Activated CD4-positive, alpha-beta T cell treated with anti-CD3 and anti-CD28 coated beads, Interleukin-2, amount 50 U/mL, for 4 hours (primary cell): ENCODE data around the gene ALDH3A2.
"Not testable (repeated sequence)": the region's sequence is repeated elsewhere in the genome, so short reads cannot be mapped to it uniquely, and the experiment has no call there.

Experiments used
- DNase-seq, 2 experiments: peaks; one replicate each; pipeline ENCODE4 v3.0.0-alpha.2; 2020

ALDH3A2 gene

DNA sequence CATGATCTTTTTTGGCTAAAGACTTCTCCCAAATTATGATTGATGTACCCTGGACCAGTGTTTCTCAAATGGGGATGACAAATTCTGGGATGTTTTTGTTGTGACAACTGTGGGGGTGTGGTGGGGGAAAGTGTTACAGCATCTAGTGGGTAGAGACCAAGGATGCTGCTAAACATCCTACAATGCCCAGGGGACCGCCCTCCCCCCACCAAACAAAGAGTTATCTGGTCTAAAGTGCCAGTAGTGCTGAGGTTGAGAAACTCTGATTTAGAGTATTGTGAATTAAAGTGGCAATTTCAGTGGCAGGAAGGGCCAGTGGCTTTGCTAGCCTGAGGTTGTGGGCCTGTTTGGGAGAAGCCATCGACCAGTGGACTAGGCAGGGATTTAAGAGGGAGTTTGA is 34.6 kb downstream of the ALDH3A2 start:
- DNase-seq = no peak

DNA sequence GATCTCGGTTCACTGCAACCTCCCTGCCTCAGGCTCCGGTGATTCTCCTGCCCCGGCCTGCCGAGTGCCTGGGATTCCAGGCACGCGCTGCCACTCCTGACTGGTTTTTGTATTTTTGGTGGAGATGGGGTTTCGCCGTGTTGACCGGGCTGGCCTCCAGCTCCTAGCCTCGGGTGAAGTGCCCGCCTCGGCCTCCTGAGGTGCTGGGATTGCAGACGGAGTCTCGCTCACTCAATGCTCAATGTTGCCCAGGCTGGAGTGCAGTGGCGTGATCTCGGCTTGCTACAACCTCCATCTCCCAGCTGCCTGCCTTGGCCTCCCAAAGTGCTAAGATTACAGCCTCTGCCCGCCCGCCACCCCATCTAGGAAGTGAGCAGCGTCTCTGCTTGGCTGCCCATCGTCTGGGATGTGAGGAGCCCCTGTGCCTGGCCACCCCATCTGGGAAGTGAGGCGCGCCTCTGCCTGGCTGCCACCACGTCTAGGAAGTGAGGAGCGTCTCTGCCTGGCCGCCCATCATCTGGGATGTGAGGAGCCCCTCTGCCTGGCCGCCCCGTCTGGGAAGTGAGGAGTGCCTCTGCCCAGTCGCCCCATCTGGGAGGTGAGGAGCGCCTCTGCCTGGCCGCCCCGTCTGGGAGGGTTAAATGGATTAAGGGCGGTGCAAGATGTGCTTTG is 36.5 kb downstream of the ALDH3A2 start:
- DNase-seq = not testable (repeated sequence)

- no peak for DNase-seq
Observed at GRCh38 chr17:19686400-19687090, 38.0 kb downstream of the ALDH3A2 start.

DNA sequence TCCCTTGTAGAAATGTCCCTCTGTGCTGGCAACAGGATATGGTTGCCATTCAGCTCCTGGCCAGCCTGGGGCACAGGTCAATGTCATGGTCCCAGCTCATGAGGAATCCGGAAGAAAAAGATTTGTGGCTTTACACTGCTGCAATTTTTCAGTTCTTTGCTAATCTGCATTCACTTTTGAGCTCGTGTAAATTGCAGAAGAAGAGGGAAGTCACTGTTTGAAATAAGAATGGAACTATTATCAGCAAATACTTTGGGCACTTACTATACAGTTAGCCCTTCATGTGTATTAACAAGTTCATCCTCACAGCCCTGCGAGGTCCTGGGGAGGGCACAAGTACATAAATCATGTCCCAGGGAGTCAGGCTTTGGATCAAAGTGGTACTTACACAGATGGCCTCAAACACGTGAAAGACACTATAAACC is 53.7 kb downstream of the ALDH3A2 start:
- DNase-seq = no peak

GRCh38 chr17:19703106-19703827 is 54.7 kb downstream of the ALDH3A2 start:
- no peak for DNase-seq

- no peak for DNase-seq
Observed at GRCh38 chr17:19703828-19704613, 55.5 kb downstream of the ALDH3A2 start.

DNA sequence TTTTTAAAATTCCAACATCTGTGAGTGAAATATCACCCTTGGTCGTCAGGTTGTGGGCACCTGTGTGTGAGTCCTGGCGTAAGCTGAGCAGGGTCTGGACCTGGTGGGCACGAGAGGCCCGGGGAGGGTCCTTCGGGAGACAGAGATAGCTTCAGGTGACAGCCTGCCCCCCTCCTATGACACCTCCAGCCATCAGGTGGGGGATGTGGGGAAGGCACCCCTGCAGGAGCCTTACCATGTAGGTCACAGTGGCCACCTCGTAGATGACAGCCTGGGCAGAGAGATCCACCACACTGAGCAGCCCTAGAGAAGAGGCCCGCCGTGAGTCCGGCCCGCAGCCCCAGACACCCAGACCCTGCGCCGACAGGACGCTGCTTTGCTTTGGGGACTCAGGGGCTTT is 56.6 kb downstream of the ALDH3A2 start:
- no peak for DNase-seq

DNA sequence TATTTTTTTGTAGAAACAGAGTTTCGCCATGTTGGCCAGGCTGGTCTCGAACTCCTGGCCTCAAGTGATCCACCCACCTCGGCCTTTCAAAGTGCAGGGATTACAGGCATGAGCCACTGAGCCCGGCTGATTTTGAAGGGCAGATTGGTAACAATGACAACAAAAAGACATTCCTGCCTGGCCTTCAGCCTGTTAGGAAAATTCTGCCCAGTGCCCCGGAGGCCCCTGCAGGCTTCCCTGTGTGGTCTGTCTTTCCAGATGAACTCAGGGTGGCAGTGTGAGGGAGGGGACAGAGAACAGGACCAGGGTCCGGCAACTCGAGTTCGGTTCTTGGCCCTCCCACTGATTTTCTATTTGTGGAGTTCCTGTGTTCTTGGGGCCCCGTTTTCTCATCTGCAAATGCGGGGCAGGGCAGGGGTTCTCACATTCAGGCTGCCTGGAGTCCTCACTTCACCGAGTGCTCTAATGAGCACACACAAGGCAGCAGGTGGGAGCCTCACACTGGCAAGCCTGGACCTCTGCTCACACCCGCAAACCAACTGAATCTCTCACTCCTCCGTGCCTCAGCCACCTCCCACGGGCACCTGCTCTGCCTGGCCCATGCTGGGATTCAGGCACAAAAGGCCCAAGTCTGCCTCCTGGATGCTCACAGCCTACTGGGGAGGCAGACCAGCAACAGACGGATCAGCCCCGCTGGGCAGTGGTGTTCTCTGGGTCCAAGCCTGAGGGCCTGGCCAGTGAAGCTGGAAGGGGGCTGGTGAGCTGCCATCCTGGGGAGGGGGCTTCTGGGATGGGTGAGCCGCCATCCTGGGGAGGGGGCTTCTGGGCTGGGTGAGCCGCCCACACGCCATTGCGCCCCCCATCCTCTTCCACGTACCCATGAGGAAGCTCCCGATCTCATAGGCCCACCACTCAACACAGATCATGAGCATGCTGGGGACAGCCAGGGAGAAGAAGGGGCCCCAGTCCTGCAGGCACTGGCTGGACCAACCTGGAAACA is 57.5 kb downstream of the ALDH3A2 start:
- DNase-seq = no peak

DNA sequence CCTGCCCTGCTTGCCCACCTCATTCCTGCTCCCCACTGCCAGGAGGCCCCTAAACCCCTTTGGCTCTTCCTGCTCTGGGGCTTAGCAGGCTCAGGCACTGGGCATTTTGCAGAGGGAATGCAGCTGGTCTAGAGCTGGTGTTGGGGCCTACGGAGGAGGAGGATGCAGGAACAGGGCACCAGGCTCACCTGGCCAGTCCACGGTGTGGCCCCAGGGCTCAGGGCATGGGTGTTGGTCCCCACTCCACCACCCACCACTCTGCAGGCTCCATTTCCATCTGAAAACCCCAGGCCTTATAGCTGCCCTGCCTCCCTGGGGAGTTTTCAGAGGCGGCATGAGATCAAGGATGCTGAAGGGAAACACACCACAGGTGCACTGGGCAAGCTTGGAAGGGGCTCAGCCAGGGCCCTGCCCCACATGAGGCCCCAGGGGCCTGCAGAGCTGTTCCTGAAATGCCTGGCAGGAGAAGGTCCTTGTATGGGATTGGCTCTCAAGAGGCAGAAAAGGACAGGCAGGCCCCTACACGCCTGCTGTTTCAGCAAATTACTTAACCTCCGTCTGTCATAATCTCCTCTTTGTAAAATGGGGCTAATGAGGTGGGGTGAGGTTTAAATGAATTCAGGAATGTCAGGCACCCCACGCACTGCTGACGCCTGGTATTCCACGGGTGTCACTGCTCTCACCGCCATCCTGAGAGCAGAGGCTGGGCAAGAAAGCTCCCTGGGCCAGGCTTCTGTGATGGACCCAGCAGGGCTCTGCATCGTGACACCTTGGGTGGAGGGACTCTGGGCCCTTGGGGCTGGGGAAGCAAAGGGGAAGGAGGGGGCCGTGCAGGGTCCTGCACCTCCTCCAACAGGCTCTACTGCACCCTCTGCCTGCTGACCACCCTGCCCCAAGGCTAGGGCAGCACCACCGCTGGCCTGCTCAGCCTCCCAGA is 58.5 kb downstream of the ALDH3A2 start:
- DNase-seq = no peak

DNA sequence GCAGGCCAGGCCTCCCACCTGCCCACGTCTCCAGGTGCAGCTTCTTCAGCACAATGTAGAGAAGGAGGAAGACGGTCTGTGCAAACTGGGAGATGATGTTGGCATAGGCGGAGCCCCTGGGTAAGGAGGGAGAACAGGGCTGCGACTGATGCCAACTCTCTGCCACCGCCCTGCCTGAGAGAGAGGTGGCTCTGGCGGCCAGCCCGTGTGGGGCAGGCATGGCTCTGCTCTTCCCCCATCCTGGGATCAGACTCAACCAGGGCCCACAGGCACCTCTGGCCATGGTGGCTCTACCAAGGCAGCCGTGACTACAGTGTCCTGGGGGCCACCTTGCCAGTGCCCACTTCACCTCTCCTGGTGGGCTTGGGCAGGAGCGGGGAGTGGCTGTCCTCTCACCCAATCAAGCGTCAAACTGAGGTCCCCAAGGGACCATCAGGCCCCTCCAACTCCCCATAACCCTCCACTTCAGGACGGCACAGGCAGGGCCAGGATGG is 59.2 kb downstream of the ALDH3A2 start:
- DNase-seq = no peak

GRCh38 chr17:19708431-19709175 is 60.1 kb downstream of the ALDH3A2 start:
- no peak for DNase-seq

DNA sequence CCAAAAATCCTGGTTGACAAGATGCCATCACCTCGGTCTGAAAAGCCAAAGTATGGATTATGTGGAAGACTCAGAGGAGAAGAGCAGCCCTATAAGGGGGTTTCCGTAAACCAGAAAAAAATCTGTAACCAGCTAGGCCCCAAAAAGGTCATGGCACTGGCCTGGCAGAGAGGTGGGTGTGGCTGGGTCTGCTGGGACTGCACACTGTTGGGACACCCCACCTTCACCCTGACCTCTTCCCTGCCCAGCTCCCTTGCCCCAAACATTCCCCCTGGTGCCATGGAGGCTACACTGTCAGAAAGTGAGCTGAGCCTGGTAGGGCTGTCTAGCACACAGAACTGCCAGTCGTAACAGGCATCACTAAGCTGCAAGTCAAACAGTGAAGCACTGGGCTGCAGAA is 61.3 kb downstream of the ALDH3A2 start:
- DNase-seq = no peak

DNA sequence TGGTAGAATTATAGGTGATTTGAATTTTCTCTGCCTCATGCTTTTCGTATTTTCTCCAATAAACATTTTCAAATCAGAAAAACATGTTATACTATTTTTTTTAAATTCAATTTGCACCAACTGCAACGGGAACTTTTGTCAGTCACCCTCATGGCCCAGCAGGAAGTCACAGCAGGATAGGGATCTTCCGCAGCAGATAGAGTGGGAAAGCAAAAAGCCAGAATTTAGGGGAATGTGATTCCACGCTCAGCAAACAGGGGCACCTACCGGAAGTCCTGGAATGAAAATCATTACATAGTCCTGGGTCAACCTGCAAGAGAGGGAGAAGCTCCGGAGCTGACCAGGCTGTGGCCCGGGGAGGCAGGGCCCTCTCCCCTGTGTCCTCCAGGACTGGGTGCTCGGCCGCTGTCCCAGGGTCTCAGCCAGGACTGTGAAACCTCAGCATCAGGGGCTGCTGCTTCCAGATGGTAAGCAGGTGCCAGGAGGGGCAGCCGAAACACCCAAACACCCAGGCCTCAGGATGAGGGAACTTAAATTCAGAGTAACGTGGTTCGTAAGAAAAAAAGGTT is 64.0 kb downstream of the ALDH3A2 start:
- no peak for DNase-seq

DNA sequence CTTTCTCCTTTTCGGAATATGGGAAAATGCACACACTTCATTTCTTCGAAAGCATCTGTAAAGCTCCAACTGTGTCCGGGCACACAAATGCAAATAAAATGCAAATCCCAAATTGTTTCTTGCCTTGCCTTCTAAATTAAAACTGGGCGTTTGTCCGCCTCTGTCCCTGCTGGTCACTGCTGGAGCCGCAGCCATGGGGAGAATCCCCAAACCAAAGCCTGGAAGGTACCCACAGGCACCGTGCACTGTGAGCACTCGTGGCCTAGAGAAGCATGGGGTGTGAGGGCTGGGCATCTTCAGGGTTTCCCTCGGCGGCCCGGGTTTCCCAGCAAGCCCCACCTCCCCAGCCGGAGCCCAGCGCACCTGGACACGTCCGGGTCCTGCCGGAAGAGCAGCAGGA is 64.9 kb downstream of the ALDH3A2 start:
- no peak for DNase-seq

- DNase-seq = no peak
Observed at GRCh38 chr17:19713901-19714361, 65.4 kb downstream of the ALDH3A2 start.

GRCh38 chr17:19714542-19715411 is 66.2 kb downstream of the ALDH3A2 start:
- no peak for DNase-seq

GRCh38 chr17:19716108-19717030 is 67.8 kb downstream of the ALDH3A2 start, which contains the start of gene SLC47A2:
Gene SLC47A2 (minus strand): TSS chr17:19716584. CDS start chr17:19716555, 29 bp downstream.
- DNase-seq = no peak
